OCI-LY7 (cell line): ENCODE data around the gene GIMAP7. TPM values are rescaled to one million over a fixed set of nuclear protein-coding genes. Genes with fewer than 3 reads are reported as not detected.
"Not testable (repeated sequence)": the region's sequence is repeated elsewhere in the genome, so short reads cannot be mapped to it uniquely, and the experiment has no call there.

Experiments
- BruUV-seq: library from RNA; stranded (reverse); fragments of 400-500 nt; replicated peaks from 2 replicates; lab custom pipeline; 2021; lab: Mats Ljungman, UMichigan
- CTCF ChIA-PET: fragments of 300-600 bp; sonication (Branson Sonifier 250); formaldehyde crosslinking; loops from one replicate; lab custom pipeline; 2022; ENCODE audit warnings: antibody characterized with exemption; ENCODE audit not compliant: unreplicated experiment; lab: Charles Lee
- POLR2A ChIA-PET: fragments of 300-600 bp; sonication (Branson Sonifier 250); formaldehyde crosslinking; loops from one replicate; lab custom pipeline; 2022; ENCODE audit warnings: antibody characterized with exemption; lab: Charles Lee
- DNase-seq: peaks from one replicate; pipeline ENCODE4 v3.0.0-alpha.2; 2015; ENCODE audit warnings: low spot score
- H2AFZ ChIP-seq: fragments of 200-600 bp; sonication (generic), shearing (Covaris generic); 2 replicates; pipeline ENCODE4 v1.6.1; 2014; ENCODE audit warnings: mild to moderate bottlenecking, antibody characterized with exemption, low read length, moderate library complexity
- H3K27ac ChIP-seq: fragments of 200-600 bp; sonication (generic); 2 replicates; pipeline ENCODE4 v1.5.1; 2014; ENCODE audit warnings: mixed run types, low read depth, mild to moderate bottlenecking, moderate library complexity, low read length, inconsistent platforms; ENCODE audit not compliant: poor library complexity, severe bottlenecking
- H3K36me3 ChIP-seq: fragments of 200-600 bp; sonication (generic); 2 replicates; pipeline ENCODE4 v1.6.1; 2014; ENCODE audit warnings: mild to moderate bottlenecking, antibody characterized with exemption, low read length, moderate library complexity, mixed read lengths; ENCODE audit not compliant: insufficient read depth
- H3K4me1 ChIP-seq: fragments of 200-600 bp; sonication (generic); 2 replicates; pipeline ENCODE4 v1.5.1; 2014; ENCODE audit warnings: mild to moderate bottlenecking, low read length; ENCODE audit not compliant: insufficient read depth, poor library complexity, severe bottlenecking
- H3K4me2 ChIP-seq: fragments of 200-600 bp; sonication (generic); 2 replicates; pipeline ENCODE4 v1.6.1; 2014; ENCODE audit warnings: mild to moderate bottlenecking, low read length
- H3K4me3 ChIP-seq: fragments of 200-600 bp; sonication (generic); 2 replicates; pipeline ENCODE4 v1.5.1; 2014; ENCODE audit warnings: mild to moderate bottlenecking, low read depth, low read length; ENCODE audit not compliant: poor library complexity, severe bottlenecking
- H3K79me2 ChIP-seq: fragments of 200-600 bp; sonication (generic); 2 replicates; pipeline ENCODE4 v1.6.1; 2016; ENCODE audit warnings: low read depth, mild to moderate bottlenecking, low read length, moderate library complexity, mixed read lengths; ENCODE audit not compliant: insufficient read depth
- H3K9me2 ChIP-seq: fragments of 200-600 bp; sonication (generic); 2 replicates; pipeline ENCODE4 v1.6.1; 2016; ENCODE audit warnings: mild to moderate bottlenecking, low read length, mixed read lengths; ENCODE audit not compliant: insufficient read depth
- H3K9me3 ChIP-seq: fragments of 200-600 bp; sonication (generic); 2 replicates; pipeline ENCODE4 v1.6.1; 2014; ENCODE audit warnings: mild to moderate bottlenecking, mixed run types, low read length, mixed read lengths
- H4K20me1 ChIP-seq: fragments of 200-600 bp; sonication (generic); 2 replicates; pipeline ENCODE4 v1.6.1; 2014; ENCODE audit warnings: mild to moderate bottlenecking, antibody characterized with exemption, low read length, moderate library complexity, mixed read lengths; ENCODE audit not compliant: insufficient read depth
- EZH2phosphoT487 ChIP-seq: fragments of 200-600 bp; sonication (generic); IDR thresholded peaks from 2 replicates; pipeline ENCODE4 v1.6.1; 2018; ENCODE audit warnings: low read depth, borderline replicate concordance, mild to moderate bottlenecking, mixed run types, antibody characterized with exemption, low read length, moderate library complexity, mixed read lengths
- intact Hi-C: fragments of 100-400 bp; cut with micrococcal nuclease; formaldehyde crosslinking; loops from one replicate; pipeline ENCODE4 v1.10.0; 2022; ENCODE audit not compliant: unreplicated experiment
- total RNA-seq, 2 experiments: library from RNA; depleted of rRNA in 1 of 2; stranded (reverse); fragments of >200 nt in 1 of 2; shearing (Covaris generic) in 1 of 2; gene quantifications; 2 replicates each; pipeline ENCODE4 v1.2.3, GENCODE V29; 2014 to 2022
- TF ChIP-seq, protein P1 (sequence below): fragments of 200-600 bp; sonication (generic); conservative IDR thresholded peaks from 2 replicates; pipeline ENCODE4 v1.5.1; 2014; ENCODE audit warnings: mild to moderate bottlenecking, antibody characterized with exemption, low read length, moderate library complexity, mixed read lengths

GIMAP7 gene
- total RNA-seq, 2 experiments from 2014 or later, result not detected

DNA sequence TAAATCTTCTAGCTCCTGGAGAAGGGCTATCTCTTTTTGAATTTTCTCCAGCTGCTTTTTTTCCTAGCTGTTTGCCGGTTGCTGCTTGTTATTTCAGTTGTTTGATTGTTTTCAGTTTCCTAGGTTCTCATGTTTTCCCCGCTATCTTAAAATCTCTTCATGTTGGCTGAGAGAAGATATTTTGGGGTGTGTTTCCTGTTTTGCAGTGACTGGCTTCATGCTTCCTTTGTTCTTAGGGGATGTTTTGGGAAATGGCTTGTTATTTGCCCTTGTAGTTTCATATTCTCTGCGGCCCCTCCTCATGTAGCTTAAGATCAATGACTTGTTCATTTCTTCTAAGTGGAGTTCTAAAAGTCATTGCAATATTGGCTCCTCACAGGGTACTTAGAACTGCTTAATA, 30.6 kb upstream of the GIMAP7 start:
- H3K9me3 ChIP-seq, H4K20me1 ChIP-seq, H3K27ac ChIP-seq, H3K4me2 ChIP-seq, H3K4me1 ChIP-seq, H2AFZ ChIP-seq, H3K79me2 ChIP-seq, intact Hi-C loops, BruUV-seq, CTCF ChIA-PET, H3K4me3 ChIP-seq, H3K9me2 ChIP-seq, DNase-seq, POLR2A ChIA-PET, H3K36me3 ChIP-seq: not testable (repeated sequence)

DNA sequence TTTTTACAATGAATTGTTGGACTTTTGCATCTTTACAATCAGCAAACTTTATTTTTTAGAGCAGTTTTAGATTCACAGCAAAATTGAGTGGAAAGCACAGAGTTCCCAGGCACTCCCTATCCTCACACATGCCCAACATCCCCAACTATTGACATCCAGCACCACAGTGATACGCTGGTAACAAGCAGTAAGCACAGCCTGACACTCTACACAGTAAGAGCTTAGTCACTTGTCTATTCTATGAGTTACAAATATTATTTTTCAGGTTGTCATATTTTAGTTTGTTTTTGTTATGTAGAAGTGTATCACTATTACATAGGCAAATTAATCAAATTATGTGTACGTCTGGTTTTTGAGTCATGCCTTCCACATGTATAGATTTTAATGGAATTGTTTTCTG, 27.0 kb upstream of the GIMAP7 start:
- CTCF ChIA-PET, result no interaction called here
- H3K36me3 ChIP-seq, result no peaks in the 10 kb centered on the region
- H3K79me2 ChIP-seq, result no peaks in the 10 kb centered on the region
- BruUV-seq, result no TSS peak
- H3K4me1 ChIP-seq, result no peaks in the 10 kb centered on the region
- TF ChIP-seq EZH2phosphoT487, result no peak
- TF ChIP-seq, protein P1, sequence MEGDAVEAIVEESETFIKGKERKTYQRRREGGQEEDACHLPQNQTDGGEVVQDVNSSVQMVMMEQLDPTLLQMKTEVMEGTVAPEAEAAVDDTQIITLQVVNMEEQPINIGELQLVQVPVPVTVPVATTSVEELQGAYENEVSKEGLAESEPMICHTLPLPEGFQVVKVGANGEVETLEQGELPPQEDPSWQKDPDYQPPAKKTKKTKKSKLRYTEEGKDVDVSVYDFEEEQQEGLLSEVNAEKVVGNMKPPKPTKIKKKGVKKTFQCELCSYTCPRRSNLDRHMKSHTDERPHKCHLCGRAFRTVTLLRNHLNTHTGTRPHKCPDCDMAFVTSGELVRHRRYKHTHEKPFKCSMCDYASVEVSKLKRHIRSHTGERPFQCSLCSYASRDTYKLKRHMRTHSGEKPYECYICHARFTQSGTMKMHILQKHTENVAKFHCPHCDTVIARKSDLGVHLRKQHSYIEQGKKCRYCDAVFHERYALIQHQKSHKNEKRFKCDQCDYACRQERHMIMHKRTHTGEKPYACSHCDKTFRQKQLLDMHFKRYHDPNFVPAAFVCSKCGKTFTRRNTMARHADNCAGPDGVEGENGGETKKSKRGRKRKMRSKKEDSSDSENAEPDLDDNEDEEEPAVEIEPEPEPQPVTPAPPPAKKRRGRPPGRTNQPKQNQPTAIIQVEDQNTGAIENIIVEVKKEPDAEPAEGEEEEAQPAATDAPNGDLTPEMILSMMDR, result no peak
- H2AFZ ChIP-seq, result no peak overlapping the region
- DNase-seq, result no peak
- intact Hi-C loops, result no loop called here
- H3K9me2 ChIP-seq, result no peaks in the 10 kb centered on the region
- no peak overlapping the region for H3K4me2 ChIP-seq
- no peak overlapping the region for H3K4me3 ChIP-seq
- POLR2A ChIA-PET, result no interaction called here
- H4K20me1 ChIP-seq, result no peaks in the 10 kb centered on the region
- no peaks in the 10 kb centered on the region for H3K9me3 ChIP-seq
- H3K27ac ChIP-seq, result no peak overlapping the region

DNA sequence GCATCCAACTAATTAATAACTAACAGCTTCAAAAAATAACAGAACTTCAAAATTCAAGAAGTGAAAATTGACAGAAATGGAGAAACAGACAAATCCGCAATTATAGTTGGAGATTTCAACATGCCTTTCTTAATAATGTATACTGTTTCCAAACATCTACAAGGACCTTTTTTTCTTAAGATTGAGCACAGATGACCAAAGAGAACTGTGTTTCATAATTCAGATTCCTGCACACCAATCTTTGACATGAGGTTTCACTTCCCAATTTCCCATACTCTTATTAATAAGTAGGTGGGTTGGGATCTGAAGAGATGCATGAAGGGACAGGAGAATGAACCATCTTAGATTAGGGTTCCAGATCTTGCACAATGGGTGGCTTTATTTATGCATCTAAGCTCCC, 24.9 kb upstream of the GIMAP7 start:
- Histone ChIP-seq H3K4me2 (no peak overlapping the region), H3K9me2 (no peaks in the 10 kb centered on the region), H3K36me3 (no peaks in the 10 kb centered on the region), H4K20me1 (no peaks in the 10 kb centered on the region), H2AFZ (no peak overlapping the region), H3K79me2 (no peaks in the 10 kb centered on the region), H3K4me3 (no peak overlapping the region), H3K4me1 (no peaks in the 10 kb centered on the region), H3K27ac (no peak overlapping the region), H3K9me3 (no peaks in the 10 kb centered on the region)
- no peak for TF ChIP-seq EZH2phosphoT487
- TF ChIP-seq, protein P1, result no peak
- DNase-seq, result no peak
- no TSS peak for BruUV-seq
- CTCF ChIA-PET, result no interaction called here
- intact Hi-C loops, result no loop called here
- POLR2A ChIA-PET, result no interaction called here

DNA sequence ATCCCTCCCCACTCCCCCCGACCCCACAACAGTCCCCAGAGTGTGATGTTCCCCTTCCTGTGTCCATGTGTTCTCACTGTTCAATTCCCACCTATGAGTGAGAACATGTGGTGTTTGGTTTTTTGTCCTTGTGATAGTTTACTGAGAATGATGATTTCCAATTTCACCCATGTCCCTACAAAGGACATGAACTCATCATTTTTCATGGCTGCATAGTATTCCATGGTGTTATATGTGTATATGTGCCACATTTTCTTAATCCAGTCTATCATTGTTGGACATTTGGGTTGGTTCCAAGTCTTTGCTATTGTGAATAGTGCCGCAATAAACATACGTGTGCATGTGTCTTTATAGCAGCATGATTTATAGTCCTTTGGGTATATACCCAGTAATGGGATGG, 21.2 kb upstream of the GIMAP7 start:
- H3K36me3 ChIP-seq, H3K9me2 ChIP-seq, BruUV-seq, H3K4me1 ChIP-seq, H3K4me3 ChIP-seq, DNase-seq, H2AFZ ChIP-seq, H3K79me2 ChIP-seq, H3K4me2 ChIP-seq, intact Hi-C loops, H3K9me3 ChIP-seq, CTCF ChIA-PET, H4K20me1 ChIP-seq, H3K27ac ChIP-seq: not testable (repeated sequence)
- POLR2A ChIA-PET, result interaction anchor here (0.7 kb wide), 1 partner anchor 18 kb away, joined by 5 read pairs; no protein-coding TSS in a partner anchor
